ENCODE results near the gene PAQR9. TPM values are rescaled to one million over a fixed set of nuclear protein-coding genes. Genes with fewer than 3 reads are reported as not detected.

PAQR9 gene
- polyA plus RNA-seq, 1 of the 3 experiments (the other 2 are of a cell fraction) = 0.16 TPM

- Histone ChIP-seq H3K9ac (no peak overlapping the region), H3K4me1 (ENCODE audit: control insufficient read depth in 1 of 2, insufficient read depth in 2 of 2, low read depth in 1 of 2, low read length in 1 of 2) (peaks cover 0 to 10% of the 10 kb centered on the region in 2 experiments; a peak in 2 of 4 replicates), H3K9me2 (no peaks in the 10 kb centered on the region), H3F3A (replicated peaks; ENCODE audit: insufficient read depth) (peaks cover 16% of the 10 kb centered on the region), H4K20me1 (ENCODE audit: insufficient read depth) (no peaks in the 10 kb centered on the region), H3K79me2 (ENCODE audit: insufficient read depth) (no peaks in the 10 kb centered on the region), H3K36me3 (replicated peaks in 1 of 2; ENCODE audit: control insufficient read depth in 1 of 2, insufficient read depth in 2 of 2, low read length in 1 of 2) (no peaks in the 10 kb centered on the region), H3K27me3 (ENCODE audit: insufficient read depth) (no peaks in the 10 kb centered on the region), H3K4me3 (ENCODE audit: low read depth in 2 of 2, low read length in 1 of 2) (no peak overlapping the region; a peak in 1 of 4 replicates), H3K9me3 (no peaks in the 10 kb centered on the region), H2AFZ (ENCODE audit: low read depth) (0 out of 2 replicates have a peak overlapping the region, but pooled peaks have one; percentile 12), H3K4me2 (peak overlapping the region; percentile 48), H3K27ac (ENCODE audit: low read depth in 2 of 2, low read length in 1 of 2) (peak overlapping the region in 1 of 2 experiments; percentile 65; a peak in 3 of 4 replicates)
- ChIA-PET POLR2A (no interaction called here), CTCF (no interaction called here)
- TF ChIP-seq NFIC (IDR thresholded peaks at IDR 0.05; ENCODE audit: borderline replicate concordance) = peak; percentile 11; the same call in 1 of the 2 replicates
- no peak for TF ChIP-seq MEF2A (IDR thresholded peaks at IDR 0.05; ENCODE audit: borderline replicate concordance, low read depth)
- no peak for TF ChIP-seq USF2 (IDR thresholded peaks at IDR 0.05; ENCODE audit: borderline replicate concordance, low read depth, low read length)
- no peak for TF ChIP-seq USF1 (IDR thresholded peaks at IDR 0.05; ENCODE audit: borderline replicate concordance, low read depth)
- 13% methylated on average over 6 of the region's 6 CpGs for WGBS (ENCODE audit: low lambda C conversion rate)
- no peak for DNase-seq
Observed at GRCh38 chr3:142912402-142913172, 50.9 kb downstream of the PAQR9 start.

Small RNAs within 50 kb of the gene (small RNA-seq; reads per million reads assigned to genes)
- gene AC021074.2 = 0 reads per million in 7 experiments

Other genes with a start within 250 kb of the PAQR9 start
- gene TRPC1, start 239.6 kb downstream of the PAQR9 start, polyA plus RNA-seq (2012; rRNA removed) = 9.6 and 13.4 TPM in 2 replicates
- gene PCOLCE2, start 74.6 kb downstream of the PAQR9 start, polyA plus RNA-seq (2012; rRNA removed) = 22.2 and 25.4 TPM in 2 replicates
- gene U2SURP, start 37.9 kb upstream of the PAQR9 start, polyA plus RNA-seq (2012; rRNA removed) = 10.9 and 14.8 TPM in 2 replicates
- gene CHST2, start 156.1 kb upstream of the PAQR9 start, polyA plus RNA-seq (2012; rRNA removed) = 1.1 and 1.6 TPM in 2 replicates

Measured in SK-N-SH (cell line).